ENCODE measurements around the gene PTPRJ.

PTPRJ gene

DNA sequence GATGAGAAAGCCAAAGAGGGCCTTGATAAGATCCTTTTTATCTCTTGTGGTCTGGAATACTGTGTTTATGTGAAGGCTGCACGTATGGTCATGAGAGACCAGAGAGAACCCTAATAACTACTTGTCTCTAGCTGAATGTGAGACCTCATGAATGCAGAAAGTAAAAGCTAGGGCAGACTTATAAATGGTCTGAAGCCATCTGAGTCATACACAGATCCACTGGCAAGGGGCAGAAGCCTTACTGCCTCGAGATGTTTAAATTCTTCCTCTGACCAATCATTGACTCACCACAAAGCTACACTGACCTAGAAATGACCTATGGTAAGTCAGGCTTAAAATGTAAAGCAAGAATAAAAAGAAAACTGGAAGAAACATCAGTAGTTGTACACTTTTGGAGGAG is 213.5 kb downstream of the PTPRJ start:
- DNase-seq: no peak

GRCh38 chr11:48207881-48208280 is 227.5 kb downstream of the PTPRJ start:
- no peak for DNase-seq

- no peak for DNase-seq
Measured at GRCh38 chr11:48210052-48210451, 229.7 kb downstream of the PTPRJ start.

GRCh38 chr11:48216510-48216909 is 236.2 kb downstream of the PTPRJ start, which contains the start of gene OR4B1:
TSS of gene OR4B1 (plus strand) at chr11:48216810. CDS start at chr11:48216810, 0 bp downstream.
- DNase-seq: no peak
